ENCODE data around the gene ALDH18A1. TPM values are rescaled to one million over a fixed set of nuclear protein-coding genes. Genes with fewer than 3 reads are reported as not detected.

Gene ALDH18A1
- total RNA-seq, 1 experiment from 2014 or later, result 114 TPM

- Histone ChIP-seq H4K20me1 (ENCODE audit: control insufficient read depth, insufficient read depth, insufficient read length) (no peaks in the 10 kb centered on the region), H2BK20ac (ENCODE audit: low read depth, low read length, poor library complexity, severe bottlenecking) (no peak overlapping the region), H3K18ac (ENCODE audit: insufficient read length, low read depth, low read length) (peak overlapping the region; percentile 13), H4K91ac (ENCODE audit: insufficient read length, low read depth, low read length) (no peak overlapping the region), H2BK12ac (ENCODE audit: insufficient read length, low read depth, low read length) (no peak overlapping the region), H3K4ac (ENCODE audit: low read depth, low read length) (no peak overlapping the region), H3K9ac (ENCODE audit: extremely low read depth, insufficient read length, low read length) (peak overlapping the region; percentile 0), H3K4me2 (ENCODE audit: insufficient read depth, insufficient read length, low read length) (peak overlapping the region; percentile 85), H3K79me1 (ENCODE audit: insufficient read depth, low read depth, low read length, poor library complexity, severe bottlenecking) (peaks cover 6% of the 10 kb centered on the region), H3K14ac (ENCODE audit: insufficient read depth, low read length) (no peak overlapping the region; the same call in 1 of the 2 replicates), H2BK120ac (ENCODE audit: low read depth, low read length, poor library complexity, severe bottlenecking) (no peak overlapping the region), H2BK5ac (ENCODE audit: insufficient read length, low read length) (no peak overlapping the region), H3K27ac (ENCODE audit: insufficient read length, low read depth, low read length) (no peak overlapping the region), H2AK5ac (ENCODE audit: insufficient read length, low read length) (no peak overlapping the region), H3K9me3 (ENCODE audit: control insufficient read depth, low read depth, low read length) (no peaks in the 10 kb centered on the region), H4K5ac (ENCODE audit: insufficient read length, low read depth, low read length) (no peak overlapping the region), H4K8ac (replicated peaks; ENCODE audit: insufficient read length, low read depth, low read length) (no peak overlapping the region), H3K4me1 (ENCODE audit: insufficient read depth, low read length) (peaks cover 12% of the 10 kb centered on the region), H2BK15ac (ENCODE audit: low read depth, low read length) (no peak overlapping the region), H3K23me2 (ENCODE audit: insufficient read length, low read depth, low read length, poor library complexity, severe bottlenecking) (peaks cover 17% of the 10 kb centered on the region), H3K27me3 (ENCODE audit: insufficient read depth, low read length) (no peaks in the 10 kb centered on the region), H3K23ac (ENCODE audit: insufficient read length, low read depth, low read length) (no peak overlapping the region), H2AFZ (ENCODE audit: low read length) (no peak overlapping the region), H3K79me2 (ENCODE audit: insufficient read depth, low read length) (peaks cover 2% of the 10 kb centered on the region; the same call in 1 of the 2 replicates), H3K56ac (ENCODE audit: insufficient read length, low read depth, low read length) (no peak overlapping the region), H3T11ph (ENCODE audit: low read length) (no peak overlapping the region)
- no CpG with 5 or more reads among the region's 48 CpGs for WGBS (ENCODE audit: extremely low coverage, insufficient read length, low lambda C conversion rate)
- Mint-ChIP-seq H3K27me3 (ENCODE audit: low read depth) (peaks cover 9% of the 10 kb centered on the region), H3K4me1 (peaks cover 39 to 48% of the 10 kb centered on the region in 2 experiments), H3K4me3 (peak overlapping the region; percentile 94 to 99), H3K9me3 (peaks cover 0 to 2% of the 10 kb centered on the region in 2 experiments; a peak in 1 of 5 replicates), H3K27ac (peak overlapping the region; percentile 65 to 89 (median 83); a peak in 5 of 7 replicates), H3K36me3 (ENCODE audit: insufficient read depth in 1 of 3, low read depth in 3 of 3) (no peaks in the 10 kb centered on the region)
- DNase-seq, result peak; percentile 73
- no peak for TF ChIP-seq CTCF (conservative IDR thresholded peaks at IDR 0.05)
These were observed 96.0 kb downstream of the ALDH18A1 start for GRCh38 chr10:95560278-95561176.

Data from H9 (cell line).